Measurements from ENCODE around the gene BTBD16. TPM values are rescaled to one million over a fixed set of nuclear protein-coding genes. Genes with fewer than 3 reads are reported as not detected.

BTBD16 gene
- total RNA-seq, 3 donors from 2014 or later: 0.29 TPM; not detected in 2

DNA sequence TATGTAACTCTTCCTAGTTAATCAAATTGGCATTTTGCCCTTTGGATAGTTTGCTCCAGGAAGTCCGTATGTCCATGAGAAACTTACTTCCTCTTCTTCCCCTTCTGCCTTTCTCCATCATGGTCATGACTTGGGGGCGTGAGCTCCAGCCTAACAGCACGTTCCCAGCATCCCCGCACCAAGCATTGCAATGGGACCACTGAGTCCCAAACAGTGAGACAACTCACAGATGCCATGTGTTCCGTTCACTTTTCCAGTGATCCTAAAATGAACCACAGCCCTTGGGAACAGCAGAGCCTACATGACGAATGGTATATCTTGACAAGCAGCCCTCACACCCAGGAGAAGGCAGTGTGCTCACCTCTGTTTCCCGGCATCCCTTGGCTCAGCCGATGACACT lies 10.7 kb downstream of the BTBD16 start:
- Histone ChIP-seq H3K9me3 (no peaks in the 10 kb centered on the region), H3K4me1 (no peaks in the 10 kb centered on the region), H3K27me3 (no peaks in the 10 kb centered on the region), H3K4me3 (no peak overlapping the region), H3K27ac (no peak overlapping the region), H3K36me3 (no peaks in the 10 kb centered on the region)
- DNase-seq (ENCODE audit: low spot score in 2 of 2): no peak
- intact Hi-C loops (cut with DNase I; ENCODE audit: low total_unique reads): no loop called here
- TF ChIP-seq CTCF (IDR thresholded peaks at IDR 0.05) (no peak), POLR2AphosphoS5 (IDR thresholded peaks at IDR 0.05) (no peak), POLR2A (IDR thresholded peaks at IDR 0.05) (no peak)

DNA sequence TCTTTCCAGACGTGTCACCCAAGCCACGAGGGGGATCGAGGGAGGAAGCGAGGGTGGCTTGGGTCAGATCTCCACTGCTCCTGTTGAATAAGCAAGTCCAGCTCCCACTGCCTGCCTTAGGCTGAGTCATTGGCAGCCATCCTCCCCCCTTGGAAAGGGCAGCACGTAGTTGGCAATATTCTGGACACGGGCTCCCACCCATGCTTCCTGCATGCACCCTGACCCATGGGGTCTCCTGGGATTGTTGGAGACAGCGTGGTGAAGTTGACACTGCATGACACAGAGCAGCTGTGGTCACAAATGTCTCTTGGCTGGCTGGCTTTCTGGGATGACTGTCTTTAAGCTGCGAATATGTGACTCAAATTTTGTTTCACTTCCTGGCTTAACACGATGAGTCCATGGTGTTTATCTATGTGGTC lies 11.2 kb downstream of the BTBD16 start:
- DNase-seq (ENCODE audit: low spot score in 2 of 2): no peak
- Histone ChIP-seq H3K36me3 (no peaks in the 10 kb centered on the region), H3K9me3 (no peaks in the 10 kb centered on the region), H3K4me3 (no peak overlapping the region), H3K4me1 (no peaks in the 10 kb centered on the region), H3K27me3 (no peaks in the 10 kb centered on the region), H3K27ac (no peak overlapping the region)
- TF ChIP-seq CTCF (IDR thresholded peaks at IDR 0.05): no peak
- TF ChIP-seq POLR2A (IDR thresholded peaks at IDR 0.05): no peak
- intact Hi-C loops (cut with DNase I; ENCODE audit: low total_unique reads): no loop called here

DNA sequence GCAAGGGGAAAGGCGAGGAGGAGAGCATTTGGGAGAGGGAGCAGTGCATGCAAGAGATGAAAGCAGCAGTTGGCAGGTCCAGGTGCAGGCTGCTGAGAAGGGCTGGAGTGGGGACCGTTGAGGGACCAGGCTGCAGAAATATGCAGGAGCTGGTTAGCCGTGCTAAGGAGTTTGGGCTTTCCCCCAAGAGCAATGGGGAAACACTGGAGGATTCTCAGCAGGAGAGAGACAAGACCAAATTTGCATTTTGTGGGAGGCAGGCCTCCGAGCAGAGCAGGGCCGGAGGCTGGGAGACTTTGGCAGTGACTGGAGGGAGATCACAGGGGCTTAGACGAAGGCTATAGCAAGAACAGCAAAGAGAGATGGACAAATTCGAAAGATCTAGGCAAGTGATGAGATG lies 11.8 kb downstream of the BTBD16 start:
- intact Hi-C loops (cut with DNase I; ENCODE audit: low total_unique reads): no loop called here
- no peak overlapping the region for H3K27ac ChIP-seq

GRCh38 chr10:122285506-122286444 lies 14.7 kb downstream of the BTBD16 start:
- TF ChIP-seq CTCF (IDR thresholded peaks at IDR 0.05) (no peak), POLR2AphosphoS5 (IDR thresholded peaks at IDR 0.05) (no peak), POLR2A (IDR thresholded peaks at IDR 0.05) (no peak)
- no peak overlapping the region for H3K27ac ChIP-seq
- no peaks in the 10 kb centered on the region for H3K36me3 ChIP-seq
- no peaks in the 10 kb centered on the region for H3K27me3 ChIP-seq
- no peaks in the 10 kb centered on the region for H3K4me1 ChIP-seq
- no peak for DNase-seq (ENCODE audit: low spot score in 2 of 2)
- H3K4me3 ChIP-seq: no peak overlapping the region
- no peaks in the 10 kb centered on the region for H3K9me3 ChIP-seq
- intact Hi-C loops (cut with DNase I; ENCODE audit: low total_unique reads): no loop called here

More for the DNA sequence above, 11.8 kb downstream of the BTBD16 start:
- no peak for TF ChIP-seq POLR2AphosphoS5 (IDR thresholded peaks at IDR 0.05)
- TF ChIP-seq POLR2A (IDR thresholded peaks at IDR 0.05): no peak
- no peak for TF ChIP-seq CTCF (IDR thresholded peaks at IDR 0.05)
- Histone ChIP-seq H3K4me1 (no peaks in the 10 kb centered on the region), H3K9me3 (no peaks in the 10 kb centered on the region), H3K4me3 (no peak overlapping the region), H3K27me3 (no peaks in the 10 kb centered on the region), H3K36me3 (no peaks in the 10 kb centered on the region)
- no peak for DNase-seq (ENCODE audit: low spot score in 2 of 2)

GRCh38 chr10:122286867-122287266 lies 15.8 kb downstream of the BTBD16 start:
- no peak overlapping the region for H3K27ac ChIP-seq
- TF ChIP-seq POLR2AphosphoS5 (IDR thresholded peaks at IDR 0.05) (no peak), POLR2A (IDR thresholded peaks at IDR 0.05) (no peak), CTCF (IDR thresholded peaks at IDR 0.05) (no peak)
- H3K9me3 ChIP-seq: no peaks in the 10 kb centered on the region
- no peaks in the 10 kb centered on the region for H3K27me3 ChIP-seq
- no peaks in the 10 kb centered on the region for H3K4me1 ChIP-seq
- DNase-seq (ENCODE audit: low spot score in 2 of 2): no peak
- intact Hi-C loops (cut with DNase I; ENCODE audit: low total_unique reads): no loop called here
- no peak overlapping the region for H3K4me3 ChIP-seq
- H3K36me3 ChIP-seq: no peaks in the 10 kb centered on the region

Measured in breast epithelium (tissue), 4 donors.